ENCODE data around the gene HTD2.
"Not testable (repeated sequence)": the region's sequence is repeated elsewhere in the genome, so short reads cannot be mapped to it uniquely, and the experiment has no call there.

The HTD2 gene

GRCh38 chr3:58272891-58273290 lies 33.4 kb upstream of the HTD2 start:
- no peak overlapping the region for H2AFZ ChIP-seq (ENCODE audit: low read length, unreplicated experiment)
- no peak overlapping the region for H3K4me3 ChIP-seq (ENCODE audit: low read depth, low read length)
- H3K27me3 ChIP-seq (ENCODE audit: insufficient read depth, low read length): no peaks in the 10 kb centered on the region
- H3K27ac ChIP-seq (ENCODE audit: low read depth, low read length): peak overlapping the region; percentile 94
- H3K79me2 ChIP-seq (ENCODE audit: control insufficient read depth, insufficient read depth, low read length, unreplicated experiment): no peaks in the 10 kb centered on the region
- 0 out of 2 replicates have a peak, but pooled peaks cover 3% of the 10 kb centered on the region for H3K36me3 ChIP-seq (ENCODE audit: insufficient read depth, low read length)
- H3K4me1 ChIP-seq (ENCODE audit: control insufficient read depth, insufficient read depth, low read length, unreplicated experiment): peaks cover 12% of the 10 kb centered on the region

- H2AFZ ChIP-seq (ENCODE audit: low read length, unreplicated experiment); H3K27ac ChIP-seq (ENCODE audit: low read depth, low read length); H3K79me2 ChIP-seq (ENCODE audit: control insufficient read depth, insufficient read depth, low read length, unreplicated experiment); H3K36me3 ChIP-seq (ENCODE audit: insufficient read depth, low read length); H3K27me3 ChIP-seq (ENCODE audit: insufficient read depth, low read length); H3K4me3 ChIP-seq (ENCODE audit: low read depth, low read length): not testable (repeated sequence)
- H3K4me1 ChIP-seq (ENCODE audit: control insufficient read depth, insufficient read depth, low read length, unreplicated experiment): peaks cover 12% of the 10 kb centered on the region
These were observed 33.0 kb upstream of the HTD2 start for GRCh38 chr3:58273362-58273761.

GRCh38 chr3:58274027-58274614 lies 32.2 kb upstream of the HTD2 start:
- H3K79me2 ChIP-seq (ENCODE audit: control insufficient read depth, insufficient read depth, low read length, unreplicated experiment): no peaks in the 10 kb centered on the region
- H3K4me3 ChIP-seq (ENCODE audit: low read depth, low read length): no peak overlapping the region
- 0 out of 2 replicates have a peak, but pooled peaks cover 3% of the 10 kb centered on the region for H3K36me3 ChIP-seq (ENCODE audit: insufficient read depth, low read length)
- H3K27ac ChIP-seq (ENCODE audit: low read depth, low read length): no peak overlapping the region
- H2AFZ ChIP-seq (ENCODE audit: low read length, unreplicated experiment): no peak overlapping the region
- H3K27me3 ChIP-seq (ENCODE audit: insufficient read depth, low read length): no peaks in the 10 kb centered on the region
- H3K4me1 ChIP-seq (ENCODE audit: control insufficient read depth, insufficient read depth, low read length, unreplicated experiment): peaks cover 12% of the 10 kb centered on the region

GRCh38 chr3:58281069-58281468 lies 25.3 kb upstream of the HTD2 start:
- no peaks in the 10 kb centered on the region for H3K27me3 ChIP-seq (ENCODE audit: insufficient read depth, low read length)
- no peaks in the 10 kb centered on the region for H3K4me1 ChIP-seq (ENCODE audit: control insufficient read depth, insufficient read depth, low read length, unreplicated experiment)
- no peaks in the 10 kb centered on the region for H3K79me2 ChIP-seq (ENCODE audit: control insufficient read depth, insufficient read depth, low read length, unreplicated experiment)
- no peaks in the 10 kb centered on the region for H3K36me3 ChIP-seq (ENCODE audit: insufficient read depth, low read length)
- no peak overlapping the region for H3K4me3 ChIP-seq (ENCODE audit: low read depth, low read length)
- H2AFZ ChIP-seq (ENCODE audit: low read length, unreplicated experiment): no peak overlapping the region
- no peak overlapping the region for H3K27ac ChIP-seq (ENCODE audit: low read depth, low read length)

- Histone ChIP-seq H3K4me3 (ENCODE audit: low read depth, low read length) (no peak overlapping the region), H3K27ac (ENCODE audit: low read depth, low read length) (no peak overlapping the region), H3K4me1 (ENCODE audit: control insufficient read depth, insufficient read depth, low read length, unreplicated experiment) (no peaks in the 10 kb centered on the region), H3K27me3 (ENCODE audit: insufficient read depth, low read length) (no peaks in the 10 kb centered on the region), H3K79me2 (ENCODE audit: control insufficient read depth, insufficient read depth, low read length, unreplicated experiment) (no peaks in the 10 kb centered on the region), H3K36me3 (ENCODE audit: insufficient read depth, low read length) (no peaks in the 10 kb centered on the region), H2AFZ (ENCODE audit: low read length, unreplicated experiment) (no peak overlapping the region)
These were observed 21.0 kb upstream of the HTD2 start for GRCh38 chr3:58285334-58285733.

- no peak overlapping the region for H3K27ac ChIP-seq (ENCODE audit: low read depth, low read length)
- no peaks in the 10 kb centered on the region for H3K27me3 ChIP-seq (ENCODE audit: insufficient read depth, low read length)
- no peak overlapping the region for H2AFZ ChIP-seq (ENCODE audit: low read length, unreplicated experiment)
- no peaks in the 10 kb centered on the region for H3K36me3 ChIP-seq (ENCODE audit: insufficient read depth, low read length)
- no peak overlapping the region for H3K4me3 ChIP-seq (ENCODE audit: low read depth, low read length)
- H3K4me1 ChIP-seq (ENCODE audit: control insufficient read depth, insufficient read depth, low read length, unreplicated experiment): no peaks in the 10 kb centered on the region
- no peaks in the 10 kb centered on the region for H3K79me2 ChIP-seq (ENCODE audit: control insufficient read depth, insufficient read depth, low read length, unreplicated experiment)
These were observed 19.0 kb upstream of the HTD2 start for GRCh38 chr3:58287354-58287753.

GRCh38 chr3:58288011-58288728 lies 18.1 kb upstream of the HTD2 start:
- Histone ChIP-seq H2AFZ (ENCODE audit: low read length, unreplicated experiment) (no peak overlapping the region), H3K27me3 (ENCODE audit: insufficient read depth, low read length) (no peaks in the 10 kb centered on the region), H3K4me1 (ENCODE audit: control insufficient read depth, insufficient read depth, low read length, unreplicated experiment) (no peaks in the 10 kb centered on the region), H3K79me2 (ENCODE audit: control insufficient read depth, insufficient read depth, low read length, unreplicated experiment) (no peaks in the 10 kb centered on the region), H3K36me3 (ENCODE audit: insufficient read depth, low read length) (no peaks in the 10 kb centered on the region), H3K27ac (ENCODE audit: low read depth, low read length) (no peak overlapping the region), H3K4me3 (ENCODE audit: low read depth, low read length) (no peak overlapping the region)

GRCh38 chr3:58288964-58289613 lies 17.2 kb upstream of the HTD2 start:
- H3K27me3 ChIP-seq (ENCODE audit: insufficient read depth, low read length); H3K27ac ChIP-seq (ENCODE audit: low read depth, low read length); H2AFZ ChIP-seq (ENCODE audit: low read length, unreplicated experiment); H3K36me3 ChIP-seq (ENCODE audit: insufficient read depth, low read length); H3K79me2 ChIP-seq (ENCODE audit: control insufficient read depth, insufficient read depth, low read length, unreplicated experiment); H3K4me1 ChIP-seq (ENCODE audit: control insufficient read depth, insufficient read depth, low read length, unreplicated experiment); H3K4me3 ChIP-seq (ENCODE audit: low read depth, low read length): not testable (repeated sequence)

GRCh38 chr3:58290446-58290845 lies 15.9 kb upstream of the HTD2 start:
- H3K36me3 ChIP-seq (ENCODE audit: insufficient read depth, low read length); H2AFZ ChIP-seq (ENCODE audit: low read length, unreplicated experiment); H3K79me2 ChIP-seq (ENCODE audit: control insufficient read depth, insufficient read depth, low read length, unreplicated experiment); H3K27me3 ChIP-seq (ENCODE audit: insufficient read depth, low read length); H3K4me1 ChIP-seq (ENCODE audit: control insufficient read depth, insufficient read depth, low read length, unreplicated experiment); H3K4me3 ChIP-seq (ENCODE audit: low read depth, low read length); H3K27ac ChIP-seq (ENCODE audit: low read depth, low read length): not testable (repeated sequence)

GRCh38 chr3:58291671-58292338 lies 14.5 kb upstream of the HTD2 start:
- no peak overlapping the region for H3K4me3 ChIP-seq (ENCODE audit: low read depth, low read length)
- H3K4me1 ChIP-seq (ENCODE audit: control insufficient read depth, insufficient read depth, low read length, unreplicated experiment): no peaks in the 10 kb centered on the region
- no peaks in the 10 kb centered on the region for H3K27me3 ChIP-seq (ENCODE audit: insufficient read depth, low read length)
- H3K27ac ChIP-seq (ENCODE audit: low read depth, low read length): no peak overlapping the region
- no peak overlapping the region for H2AFZ ChIP-seq (ENCODE audit: low read length, unreplicated experiment)
- no peaks in the 10 kb centered on the region for H3K79me2 ChIP-seq (ENCODE audit: control insufficient read depth, insufficient read depth, low read length, unreplicated experiment)
- no peaks in the 10 kb centered on the region for H3K36me3 ChIP-seq (ENCODE audit: insufficient read depth, low read length)
